GM13976 (cell line): Measurements from ENCODE around the gene ADK.
"Not testable (repeated sequence)": the region's sequence is repeated elsewhere in the genome, so short reads cannot be mapped to it uniquely, and the experiment has no call there.

Experiments
- DNase-seq: peaks from one replicate; pipeline ENCODE4 v3.0.0; 2012; ENCODE audit warnings: low spot score
- CTCF ChIP-seq: IDR thresholded peaks from 2 replicates; pipeline ENCODE4 v1.5.1; 2012; ENCODE audit warnings: borderline replicate concordance, mild to moderate bottlenecking; ENCODE audit not compliant: insufficient read depth; ENCODE audit errors: extremely low read depth, missing control alignments, control extremely low read depth
- in situ Hi-C: fragments of 300-500 bp; cut with MboI; formaldehyde crosslinking; loops from one replicate; pipeline ENCODE4 v1.12.0; 2022; ENCODE audit warnings: low sequenced_read_pairs, mixed read lengths, inconsistent platforms; ENCODE audit not compliant: unreplicated experiment

The ADK gene

DNA sequence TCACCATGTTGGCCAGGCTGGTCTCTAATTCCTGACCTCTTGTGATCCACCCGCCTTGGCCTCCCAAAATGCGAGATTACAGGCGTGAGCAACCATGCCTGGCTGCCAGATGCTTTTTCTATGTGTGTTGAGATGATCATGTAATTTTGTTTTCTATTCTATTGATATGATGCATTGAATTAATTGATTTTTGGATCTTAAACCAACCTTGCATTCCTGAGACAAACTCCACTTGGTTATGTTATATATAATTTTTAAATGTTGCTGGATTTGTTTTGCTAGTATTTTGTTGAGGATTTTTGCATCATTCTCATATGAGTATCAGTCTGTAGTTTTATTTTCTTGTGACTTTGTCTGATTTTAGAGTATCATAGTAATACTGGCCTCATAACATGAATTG, 192.8 kb downstream of the ADK start:
- no peak for DNase-seq
- in situ Hi-C loops, result no loop called here
- TF ChIP-seq CTCF, result no peak

GRCh38 chr10:74344306-74344705, 193.3 kb downstream of the ADK start:
- in situ Hi-C loops, result no loop called here

DNA sequence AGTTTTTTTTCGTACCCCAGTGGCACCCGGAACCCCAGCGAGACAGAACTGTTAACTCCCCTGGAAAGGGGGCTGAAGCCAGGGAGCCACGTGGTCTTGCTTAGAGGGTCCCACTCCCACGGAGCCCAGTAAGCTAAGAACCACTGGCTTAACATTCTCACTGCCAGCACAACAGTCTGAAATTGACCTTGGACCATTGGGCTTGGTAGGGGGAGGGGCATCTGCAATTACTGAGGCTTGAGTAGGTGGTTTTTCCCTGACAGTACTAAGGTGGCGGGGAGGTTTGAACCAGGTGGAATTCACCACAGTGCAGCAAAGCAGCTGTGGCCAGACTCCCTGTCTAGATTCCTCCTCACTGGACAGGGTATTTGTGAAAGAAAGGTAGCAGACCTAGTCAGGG, 196.5 kb downstream of the ADK start:
- TF ChIP-seq CTCF, result no peak
- in situ Hi-C loops, result no loop called here
- no peak for DNase-seq

More at GRCh38 chr10:74344306-74344705, 193.3 kb downstream of the ADK start:
- DNase-seq, result no peak
- no peak for TF ChIP-seq CTCF

DNA sequence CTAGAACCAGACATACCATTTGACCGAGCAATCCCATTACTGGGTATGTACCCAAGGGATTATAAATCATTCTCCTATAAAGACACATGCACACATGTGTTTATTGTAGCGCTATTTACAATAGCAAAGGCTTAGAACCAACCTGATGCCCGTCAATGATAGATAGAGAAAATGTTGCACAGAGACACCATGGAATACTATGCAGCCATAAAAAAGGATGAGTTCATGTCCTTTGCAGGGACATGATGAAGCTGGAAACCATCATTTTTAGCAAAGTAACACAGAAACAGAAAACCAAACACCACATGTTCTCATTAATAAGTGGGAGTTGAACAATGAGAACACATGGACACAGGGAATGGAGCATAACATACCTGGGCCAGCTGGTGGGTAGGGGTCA, 202.0 kb downstream of the ADK start:
- DNase-seq, in situ Hi-C loops: not testable (repeated sequence)

- in situ Hi-C loops, result no loop called here
- TF ChIP-seq CTCF, result no peak
- DNase-seq, result no peak
Measured at GRCh38 chr10:74361678-74362077, 210.7 kb downstream of the ADK start.

DNA sequence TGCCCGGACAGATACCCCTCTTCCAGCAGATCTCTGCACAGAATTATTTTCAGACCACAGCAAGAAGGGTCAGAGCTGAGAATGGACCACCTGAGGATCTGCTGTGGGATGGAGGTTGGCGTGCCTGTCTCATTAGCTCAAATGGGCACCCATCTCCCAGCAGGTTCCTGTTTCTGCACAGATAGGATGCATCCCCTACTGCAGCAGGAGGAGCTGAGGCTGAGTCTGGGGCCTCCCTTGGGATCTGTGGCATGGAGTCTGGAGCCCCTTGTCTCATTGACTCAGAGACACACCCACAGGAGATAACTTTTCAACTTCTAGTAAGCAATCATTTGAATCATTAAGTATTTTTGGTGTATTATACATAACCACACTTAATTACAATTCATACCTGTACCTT, 212.7 kb downstream of the ADK start:
- DNase-seq, result no peak
- no peak for TF ChIP-seq CTCF
- in situ Hi-C loops, result no loop called here

DNA sequence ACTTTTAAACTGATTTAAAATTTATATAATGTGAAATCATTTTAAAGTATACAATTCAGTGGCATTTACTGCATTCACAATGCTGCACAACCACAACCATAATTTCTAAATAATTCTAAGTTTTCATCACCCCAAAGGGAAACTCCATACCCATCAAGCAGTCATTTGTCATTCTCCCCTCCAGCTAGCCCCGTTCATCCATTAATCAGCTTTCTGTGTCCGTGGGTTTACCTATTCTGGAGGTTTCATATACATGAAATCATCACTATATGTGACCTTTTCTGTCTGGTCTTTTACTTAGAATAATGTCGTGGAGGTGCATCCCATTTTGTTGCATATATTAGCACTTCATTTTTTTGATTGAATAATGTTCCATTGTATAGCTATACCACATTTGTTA, 214.1 kb downstream of the ADK start:
- in situ Hi-C loops, result no loop called here
- no peak for TF ChIP-seq CTCF
- DNase-seq, result no peak

DNA sequence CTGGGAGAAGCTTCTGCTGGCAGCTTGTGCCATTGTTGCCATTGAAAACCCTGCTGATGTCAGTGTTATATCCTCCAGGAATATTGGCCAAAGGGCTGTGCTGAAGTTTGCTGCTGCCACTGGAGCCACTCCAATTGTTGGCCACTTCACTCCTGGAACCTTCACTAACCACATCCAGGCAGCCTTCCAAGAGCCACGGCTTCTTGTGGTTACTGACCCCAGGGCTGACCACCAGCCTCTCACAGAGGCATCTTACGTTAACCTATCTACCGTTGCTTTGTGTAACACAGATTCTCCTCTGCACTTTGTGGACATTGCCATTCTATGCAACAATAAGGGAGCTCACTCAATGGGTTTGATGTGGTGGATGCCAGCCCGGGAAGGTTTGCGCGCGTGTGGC, 220.7 kb downstream of the ADK start:
- in situ Hi-C loops, result no loop called here
- TF ChIP-seq CTCF, result no peak
- no peak for DNase-seq
